ENCODE data around the gene SLC22A5. TPM values are rescaled to one million over a fixed set of nuclear protein-coding genes. Genes with fewer than 3 reads are reported as not detected.

The SLC22A5 gene
- total and polyA plus RNA-seq, 9 of the 15 experiments (the other 6 are each of a cell fraction or from before 2014, with no cell fraction given), result 3.0 to 16.6 (median 8.3) TPM

DNA sequence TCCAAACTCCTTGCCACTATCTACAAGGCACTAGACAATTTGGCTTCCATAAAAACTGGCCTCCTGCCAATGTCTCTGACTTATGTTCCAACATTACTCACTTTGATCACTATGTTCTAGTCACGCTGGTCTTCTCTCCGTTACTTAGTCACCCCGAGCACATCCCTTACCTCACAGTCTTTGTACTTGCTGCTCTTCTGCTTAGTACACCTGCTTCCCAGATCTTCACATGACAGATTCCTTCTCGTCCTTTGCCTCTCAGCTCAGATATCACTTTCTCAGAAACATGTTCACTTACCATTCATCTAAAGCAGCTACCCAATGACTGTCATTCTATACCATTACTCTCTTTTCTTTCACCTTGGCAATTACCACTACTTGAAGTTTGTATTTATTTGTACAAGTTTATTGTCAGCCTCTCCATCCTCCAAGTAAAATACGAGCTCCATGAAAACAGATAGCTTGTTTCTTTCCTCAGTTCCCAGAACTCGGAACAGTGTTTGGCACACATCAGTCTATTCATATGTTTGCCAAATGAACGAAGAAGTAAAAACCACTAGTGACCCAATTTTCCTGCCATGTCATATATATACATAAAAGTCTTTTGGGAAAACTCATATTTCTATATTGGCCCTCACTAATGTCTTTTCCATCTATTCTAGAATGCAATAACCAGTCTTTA is 5.9 kb upstream of the SLC22A5 start (continued):
- TF ChIP-seq HNRNPLL (IDR thresholded peaks at IDR 0.05; ENCODE audit: low read depth, low read length, poor library complexity, severe bottlenecking) (no peak), MYC (IDR thresholded peaks at IDR 0.05; ENCODE audit: low read depth, low read length) (no peak), MYC (CRISPR knock-in tag; IDR thresholded peaks at IDR 0.05; ENCODE audit: borderline replicate concordance, low read depth) (no peak), SETDB1 (IDR thresholded peaks at IDR 0.05; ENCODE audit: low read length) (no peak), ZEB2 (IDR thresholded peaks at IDR 0.05) (0 out of 2 replicates have a peak, but pooled peaks have one; percentile 24), ZNF212 (CRISPR knock-in tag; IDR thresholded peaks at IDR 0.05) (no peak), RBM14 (IDR thresholded peaks at IDR 0.05; ENCODE audit: borderline replicate concordance, insufficient read depth, low read depth, low read length) (no peak), DPF2 (IDR thresholded peaks at IDR 0.05) (peak; percentile 53; the same call in 1 of the 2 replicates), NFIX (CRISPR knock-in tag; IDR thresholded peaks at IDR 0.05; ENCODE audit: low read depth) (peak; percentile 32; the same call in 1 of the 2 replicates), KLF1 (tag; IDR thresholded peaks at IDR 0.05) (no peak), MYBL2 (IDR thresholded peaks at IDR 0.05; ENCODE audit: low read depth) (no peak), MYBL2 (CRISPR knock-in tag; IDR thresholded peaks at IDR 0.05; ENCODE audit: borderline replicate concordance) (no peak), GTF2A2 (tag; IDR thresholded peaks at IDR 0.05) (no peak), EWSR1 (IDR thresholded peaks at IDR 0.05; ENCODE audit: borderline replicate concordance, low read depth, partially characterized antibody) (no peak), STAG1 (CRISPR knock-in tag; IDR thresholded peaks at IDR 0.05; ENCODE audit: borderline replicate concordance) (no peak), KDM1A (IDR thresholded peaks at IDR 0.05) (peak in 1 of 2 experiments; percentile 32; a peak in 2 of 4 replicates), POU5F1 (IDR thresholded peaks at IDR 0.05; ENCODE audit: borderline replicate concordance, low read depth, low read length, partially characterized antibody) (no peak), ELF1 (tag; IDR thresholded peaks at IDR 0.05) (no peak), CREBBP (IDR thresholded peaks at IDR 0.05; ENCODE audit: low read depth, low read length) (no peak), SRF (CRISPR knock-in tag; IDR thresholded peaks at IDR 0.05) (no peak), RCOR1 (IDR thresholded peaks at IDR 0.05; ENCODE audit: borderline replicate concordance in 1 of 2, low read depth in 2 of 2, low read length in 2 of 2) (0 out of 4 replicates have a peak, but pooled peaks of 1 of the 2 experiments have one; percentile 16)
- TF ChIP-seq, protein P1, sequence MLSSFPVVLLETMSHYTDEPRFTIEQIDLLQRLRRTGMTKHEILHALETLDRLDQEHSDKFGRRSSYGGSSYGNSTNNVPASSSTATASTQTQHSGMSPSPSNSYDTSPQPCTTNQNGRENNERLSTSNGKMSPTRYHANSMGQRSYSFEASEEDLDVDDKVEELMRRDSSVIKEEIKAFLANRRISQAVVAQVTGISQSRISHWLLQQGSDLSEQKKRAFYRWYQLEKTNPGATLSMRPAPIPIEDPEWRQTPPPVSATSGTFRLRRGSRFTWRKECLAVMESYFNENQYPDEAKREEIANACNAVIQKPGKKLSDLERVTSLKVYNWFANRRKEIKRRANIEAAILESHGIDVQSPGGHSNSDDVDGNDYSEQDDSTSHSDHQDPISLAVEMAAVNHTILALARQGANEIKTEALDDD (IDR thresholded peaks at IDR 0.05), result peak; percentile 88
- TF ChIP-seq, protein P2, sequence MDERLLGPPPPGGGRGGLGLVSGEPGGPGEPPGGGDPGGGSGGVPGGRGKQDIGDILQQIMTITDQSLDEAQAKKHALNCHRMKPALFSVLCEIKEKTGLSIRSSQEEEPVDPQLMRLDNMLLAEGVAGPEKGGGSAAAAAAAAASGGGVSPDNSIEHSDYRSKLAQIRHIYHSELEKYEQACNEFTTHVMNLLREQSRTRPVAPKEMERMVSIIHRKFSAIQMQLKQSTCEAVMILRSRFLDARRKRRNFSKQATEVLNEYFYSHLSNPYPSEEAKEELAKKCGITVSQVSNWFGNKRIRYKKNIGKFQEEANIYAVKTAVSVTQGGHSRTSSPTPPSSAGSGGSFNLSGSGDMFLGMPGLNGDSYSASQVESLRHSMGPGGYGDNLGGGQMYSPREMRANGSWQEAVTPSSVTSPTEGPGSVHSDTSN (CRISPR knock-in tag; IDR thresholded peaks at IDR 0.05; ENCODE audit: low read depth), result no peak
- TF ChIP-seq, protein P2 (tag; conservative IDR thresholded peaks at IDR 0.05; ENCODE audit: low read depth), result peak; percentile 59
- TF ChIP-seq, protein P3, sequence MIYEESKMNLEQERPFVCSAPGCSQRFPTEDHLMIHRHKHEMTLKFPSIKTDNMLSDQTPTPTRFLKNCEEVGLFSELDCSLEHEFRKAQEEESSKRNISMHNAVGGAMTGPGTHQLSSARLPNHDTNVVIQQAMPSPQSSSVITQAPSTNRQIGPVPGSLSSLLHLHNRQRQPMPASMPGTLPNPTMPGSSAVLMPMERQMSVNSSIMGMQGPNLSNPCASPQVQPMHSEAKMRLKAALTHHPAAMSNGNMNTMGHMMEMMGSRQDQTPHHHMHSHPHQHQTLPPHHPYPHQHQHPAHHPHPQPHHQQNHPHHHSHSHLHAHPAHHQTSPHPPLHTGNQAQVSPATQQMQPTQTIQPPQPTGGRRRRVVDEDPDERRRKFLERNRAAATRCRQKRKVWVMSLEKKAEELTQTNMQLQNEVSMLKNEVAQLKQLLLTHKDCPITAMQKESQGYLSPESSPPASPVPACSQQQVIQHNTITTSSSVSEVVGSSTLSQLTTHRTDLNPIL (CRISPR knock-in tag; IDR thresholded peaks at IDR 0.05), result no peak
